ENCODE measurements around the gene PARD6B. TPM values are rescaled to one million over a fixed set of nuclear protein-coding genes. Genes with fewer than 3 reads are reported as not detected.

The PARD6B gene
- total and polyA plus RNA-seq, 2 of the 13 experiments (the other 11 are each of a cell fraction or from before 2014, with no cell fraction given) = 6.9 to 22.2 TPM

DNA sequence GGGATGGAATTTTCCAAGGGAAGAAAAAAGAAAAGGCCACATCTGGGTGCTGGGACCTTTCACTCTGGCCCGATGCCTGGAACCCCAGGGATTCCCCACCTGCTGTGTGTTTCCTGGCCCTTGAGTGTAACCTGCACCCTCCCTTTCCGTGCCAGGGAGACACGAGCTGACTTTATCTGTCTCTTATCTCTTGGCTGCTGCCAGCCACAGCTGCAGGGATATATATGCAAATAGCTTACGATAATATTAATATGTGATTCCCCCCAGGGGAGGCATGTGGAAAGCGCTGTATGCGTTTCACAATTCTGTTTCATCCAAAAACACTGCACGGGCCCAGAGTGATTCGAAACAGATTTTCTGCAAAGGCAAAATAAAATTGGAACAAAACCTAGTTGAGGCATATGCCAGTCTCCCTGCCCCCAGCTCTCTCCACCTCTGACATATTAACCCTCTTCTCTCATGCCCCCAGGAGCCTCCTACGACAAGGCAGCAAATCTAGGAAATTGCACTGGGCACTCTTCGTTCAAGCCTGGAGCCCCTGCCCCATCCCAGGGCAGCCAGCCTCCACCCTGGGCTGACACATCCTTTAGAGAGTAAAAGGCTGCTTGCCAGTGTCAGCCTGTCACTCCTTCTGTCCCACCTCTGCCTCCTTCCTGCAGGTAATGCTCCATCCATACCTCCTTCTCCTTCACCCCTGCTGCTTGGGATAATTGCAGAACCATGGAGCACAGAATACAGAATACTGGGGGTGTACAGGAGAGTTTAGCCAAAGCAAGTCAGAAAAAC is 41.3 kb upstream of the PARD6B start:
- WGBS (ENCODE audit: low lambda C conversion rate) = 31% methylated on average over 10 of the region's 10 CpGs
- POLR2A ChIA-PET = interaction anchor here (2.0 kb wide), 1 partner anchor 9 kb away, joined by 7 read pairs; no protein-coding TSS in a partner anchor
- TF ChIP-seq BRD4 (CRISPR knock-in tag; IDR thresholded peaks at IDR 0.05) (no peak), EZH2 (conservative IDR thresholded peaks at IDR 0.05; ENCODE audit: low read depth, low read length) (0 out of 2 replicates have a peak, but pooled peaks have one; percentile 35)
- Histone ChIP-seq H3K9me3 (ENCODE audit: low read length) (no peaks in the 10 kb centered on the region), H2AFZ (ENCODE audit: low read length) (no peak overlapping the region), H3K4me3 (replicated peaks in 1 of 3; ENCODE audit: insufficient read depth in 1 of 3, low read depth in 2 of 3, low read length in 3 of 3) (no peak overlapping the region), H3K9ac (ENCODE audit: insufficient read depth, low read depth, low read length) (no peak overlapping the region), H4K20me1 (ENCODE audit: insufficient read depth, low read length) (no peaks in the 10 kb centered on the region), H3K27ac (ENCODE audit: extremely low read length, insufficient read depth, low read length) (no peak overlapping the region), H3K36me3 (replicated peaks in 1 of 2; ENCODE audit: control insufficient read depth in 1 of 2, insufficient read depth in 2 of 2, low read length in 2 of 2) (no peaks in the 10 kb centered on the region), H3K79me2 (ENCODE audit: insufficient read depth, low read length) (no peaks in the 10 kb centered on the region), H3K4me1 (ENCODE audit: insufficient read depth, low read length) (peaks cover 45% of the 10 kb centered on the region), H3K27me3 (ENCODE audit: control insufficient read depth in 1 of 2, insufficient read depth in 2 of 2, low read length in 2 of 2) (peaks cover 17 to 51% of the 10 kb centered on the region in 2 experiments), H3K4me2 (ENCODE audit: low read depth, low read length) (no peak overlapping the region)
- CTCF ChIA-PET (ENCODE audit: low intra/inter-chr PET ratio, low total read pairs) = no interaction called here
- FAIRE-seq (no peak), DNase-seq (ENCODE audit: low spot score) (no peak), ATAC-seq (no peak)
- in situ Hi-C loops (cut with HindIII; ENCODE audit: extremely low pct_ligation_motif_present, low pct_unique_long_range_greater_than_20kb) (no loop called here), intact Hi-C loops (cut with micrococcal nuclease; ENCODE audit: unreplicated experiment) (no loop called here)
- no TSS peak for BruUV-seq (replicated peaks)

DNA sequence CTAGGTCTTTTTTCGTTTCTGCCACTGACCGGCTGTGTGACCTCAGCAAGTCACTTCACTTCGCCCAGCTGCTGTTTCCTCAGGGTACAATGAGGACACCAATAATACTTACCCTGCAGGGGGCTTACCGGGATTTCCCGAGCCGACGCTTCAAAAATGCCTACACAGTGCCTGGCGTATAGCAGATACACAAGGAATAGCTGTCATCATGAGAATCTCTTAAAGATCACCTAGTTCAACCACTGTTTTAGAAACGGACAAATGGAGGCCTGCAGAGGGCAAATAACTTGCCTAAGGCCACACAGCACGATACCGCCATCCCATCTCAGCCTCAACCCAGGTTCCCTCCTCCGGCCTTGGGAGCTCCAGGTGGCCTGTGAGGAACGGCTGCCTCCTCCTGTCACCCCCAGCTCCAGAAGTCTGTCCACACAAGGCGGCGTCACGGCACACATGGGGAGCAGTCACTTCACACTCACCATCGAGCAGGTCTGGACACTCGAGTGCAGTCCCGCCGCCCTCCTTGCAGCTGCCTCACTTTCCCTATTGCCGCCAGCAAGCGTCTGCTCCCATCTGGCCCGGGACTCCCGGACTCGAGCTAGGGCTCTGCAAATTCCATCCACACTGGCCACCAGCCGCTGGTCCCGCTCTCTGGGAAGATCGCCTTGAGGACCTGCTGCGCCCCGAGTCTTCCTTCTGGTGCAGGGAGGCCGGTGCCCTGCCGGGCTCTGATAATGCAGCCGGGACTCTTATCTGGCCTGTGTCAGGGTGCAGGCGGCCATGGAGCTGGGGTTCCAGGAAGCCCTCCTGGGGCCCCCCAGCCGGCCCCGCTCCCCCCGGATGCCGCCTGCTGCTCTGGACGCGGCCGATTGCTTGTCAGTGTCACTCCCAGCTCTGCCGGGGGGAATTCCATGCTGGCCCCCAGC is 40.5 kb upstream of the PARD6B start, which contains the start of gene RIPOR3:
TSS of gene RIPOR3 (minus strand) at position 893 of the 923 bp plus-strand sequence. CDS start at position 479, 414 bp downstream.
- Histone ChIP-seq H3K27ac (ENCODE audit: extremely low read length, insufficient read depth, low read length) (no peak within 1 kb of the TSS), H3K27me3 (ENCODE audit: control insufficient read depth in 1 of 2, insufficient read depth in 2 of 2, low read length in 2 of 2) (peaks cover 19 to 57% of the 10 kb centered on the region in 2 experiments), H4K20me1 (ENCODE audit: insufficient read depth, low read length) (no peaks in the 10 kb centered on the region), H3K9me3 (ENCODE audit: low read length) (no peaks in the 10 kb centered on the region), H2AFZ (ENCODE audit: low read length) (no peak within 1 kb of the TSS), H3K4me3 (replicated peaks in 1 of 3; ENCODE audit: insufficient read depth in 1 of 3, low read depth in 2 of 3, low read length in 3 of 3) (peak within 1 kb of the TSS in 1 of 3 experiments; percentile 51; a peak in 2 of 6 replicates), H3K36me3 (replicated peaks in 1 of 2; ENCODE audit: control insufficient read depth in 1 of 2, insufficient read depth in 2 of 2, low read length in 2 of 2) (no peaks in the 10 kb centered on the region), H3K79me2 (ENCODE audit: insufficient read depth, low read length) (no peaks in the 10 kb centered on the region), H3K4me2 (ENCODE audit: low read depth, low read length) (peak within 1 kb of the TSS; percentile 44), H3K9ac (ENCODE audit: insufficient read depth, low read depth, low read length) (no peak within 1 kb of the TSS), H3K4me1 (ENCODE audit: insufficient read depth, low read length) (peaks cover 50% of the 10 kb centered on the region)
- ChIA-PET POLR2A (interaction anchor here (2.0 kb wide), 1 partner anchor 10 kb away, joined by 7 read pairs; no protein-coding TSS in a partner anchor), CTCF (ENCODE audit: low intra/inter-chr PET ratio, low total read pairs) (no interaction called here)
- WGBS (ENCODE audit: low lambda C conversion rate) = 36% methylated on average over 35 of the region's 42 CpGs
- no peak for FAIRE-seq
- no TSS peak for BruUV-seq (replicated peaks)
- no peak for DNase-seq (ENCODE audit: low spot score)
- intact Hi-C loops (cut with micrococcal nuclease; ENCODE audit: unreplicated experiment) (no loop called here), in situ Hi-C loops (cut with HindIII; ENCODE audit: extremely low pct_ligation_motif_present, low pct_unique_long_range_greater_than_20kb) (no loop called here)
- peak; percentile 37 for ATAC-seq
- TF ChIP-seq, protein P1, sequence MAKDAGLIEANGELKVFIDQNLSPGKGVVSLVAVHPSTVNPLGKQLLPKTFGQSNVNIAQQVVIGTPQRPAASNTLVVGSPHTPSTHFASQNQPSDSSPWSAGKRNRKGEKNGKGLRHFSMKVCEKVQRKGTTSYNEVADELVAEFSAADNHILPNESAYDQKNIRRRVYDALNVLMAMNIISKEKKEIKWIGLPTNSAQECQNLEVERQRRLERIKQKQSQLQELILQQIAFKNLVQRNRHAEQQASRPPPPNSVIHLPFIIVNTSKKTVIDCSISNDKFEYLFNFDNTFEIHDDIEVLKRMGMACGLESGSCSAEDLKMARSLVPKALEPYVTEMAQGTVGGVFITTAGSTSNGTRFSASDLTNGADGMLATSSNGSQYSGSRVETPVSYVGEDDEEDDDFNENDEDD (CRISPR knock-in tag; IDR thresholded peaks at IDR 0.05; ENCODE audit: borderline replicate concordance) = 0 out of 2 replicates have a peak, but pooled peaks have one; percentile 15
- TF ChIP-seq ZNF547 (CRISPR knock-in tag; IDR thresholded peaks at IDR 0.05) (peak; percentile 46; the same call in 1 of the 2 replicates), ZNF296 (CRISPR knock-in tag; conservative IDR thresholded peaks at IDR 0.05) (no peak), CBX2 (IDR thresholded peaks at IDR 0.05; ENCODE audit: low read depth, low read length) (no peak), CBX2 (CRISPR knock-in tag; IDR thresholded peaks at IDR 0.05; ENCODE audit: low read depth) (0 out of 2 replicates have a peak, but pooled peaks have one; percentile 23), ZSCAN29 (CRISPR knock-in tag; conservative IDR thresholded peaks at IDR 0.05) (no peak)
- TF ChIP-seq, protein P2, sequence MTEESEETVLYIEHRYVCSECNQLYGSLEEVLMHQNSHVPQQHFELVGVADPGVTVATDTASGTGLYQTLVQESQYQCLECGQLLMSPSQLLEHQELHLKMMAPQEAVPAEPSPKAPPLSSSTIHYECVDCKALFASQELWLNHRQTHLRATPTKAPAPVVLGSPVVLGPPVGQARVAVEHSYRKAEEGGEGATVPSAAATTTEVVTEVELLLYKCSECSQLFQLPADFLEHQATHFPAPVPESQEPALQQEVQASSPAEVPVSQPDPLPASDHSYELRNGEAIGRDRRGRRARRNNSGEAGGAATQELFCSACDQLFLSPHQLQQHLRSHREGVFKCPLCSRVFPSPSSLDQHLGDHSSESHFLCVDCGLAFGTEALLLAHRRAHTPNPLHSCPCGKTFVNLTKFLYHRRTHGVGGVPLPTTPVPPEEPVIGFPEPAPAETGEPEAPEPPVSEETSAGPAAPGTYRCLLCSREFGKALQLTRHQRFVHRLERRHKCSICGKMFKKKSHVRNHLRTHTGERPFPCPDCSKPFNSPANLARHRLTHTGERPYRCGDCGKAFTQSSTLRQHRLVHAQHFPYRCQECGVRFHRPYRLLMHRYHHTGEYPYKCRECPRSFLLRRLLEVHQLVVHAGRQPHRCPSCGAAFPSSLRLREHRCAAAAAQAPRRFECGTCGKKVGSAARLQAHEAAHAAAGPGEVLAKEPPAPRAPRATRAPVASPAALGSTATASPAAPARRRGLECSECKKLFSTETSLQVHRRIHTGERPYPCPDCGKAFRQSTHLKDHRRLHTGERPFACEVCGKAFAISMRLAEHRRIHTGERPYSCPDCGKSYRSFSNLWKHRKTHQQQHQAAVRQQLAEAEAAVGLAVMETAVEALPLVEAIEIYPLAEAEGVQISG (CRISPR knock-in tag; IDR thresholded peaks at IDR 0.05) = 0 out of 2 replicates have a peak, but pooled peaks have one; percentile 7

Measured in HepG2 (cell line).